ENCODE results near the gene SLIT3. TPM values are rescaled to one million over a fixed set of nuclear protein-coding genes. Genes with fewer than 3 reads are reported as not detected.
"Not testable (repeated sequence)": the region's sequence is repeated elsewhere in the genome, so short reads cannot be mapped to it uniquely, and the experiment has no call there.

The SLIT3 gene
- total RNA-seq, 6 donors from 2014 or later, result 10.8 to 57.3 (median 32.2) TPM

GRCh38 chr5:169213479-169213878 is 87.5 kb downstream of the SLIT3 start:
- Histone ChIP-seq H3K36me3 (no peaks in the 10 kb centered on the region), H3K27ac (no peak overlapping the region), H3K27me3 (no peaks in the 10 kb centered on the region), H3K9me3 (no peaks in the 10 kb centered on the region), H3K4me3 (no peak overlapping the region), H3K4me1 (no peaks in the 10 kb centered on the region)
- DNase-seq (no peak), ATAC-seq (ENCODE audit: low FRiP score in 2 of 2) (no peak)
- no peak for TF ChIP-seq EP300 (IDR thresholded peaks at IDR 0.05)
- TF ChIP-seq CTCF (IDR thresholded peaks at IDR 0.05), result no peak
- no peak for TF ChIP-seq POLR2A (IDR thresholded peaks at IDR 0.05)
- TF ChIP-seq POLR2AphosphoS5 (IDR thresholded peaks at IDR 0.05), result no peak

GRCh38 chr5:169211761-169212160 is 89.2 kb downstream of the SLIT3 start:
- not testable (repeated sequence) for H3K9me3 ChIP-seq; ATAC-seq (ENCODE audit: low FRiP score in 2 of 2); H3K27me3 ChIP-seq; H3K4me3 ChIP-seq; DNase-seq; H3K36me3 ChIP-seq; H3K27ac ChIP-seq; H3K4me1 ChIP-seq
- WGBS, 2 donors, result 97 to 99% methylated on average over 3 of the region's 3 CpGs

- H3K4me1 ChIP-seq, result no peaks in the 10 kb centered on the region
- no peaks in the 10 kb centered on the region for H3K36me3 ChIP-seq
- 67 to 72% methylated on average over 8 of the region's 8 CpGs for WGBS, 2 donors
- H3K27me3 ChIP-seq, result no peaks in the 10 kb centered on the region
- H3K4me3 ChIP-seq, result no peak overlapping the region
- no peak for DNase-seq
- TF ChIP-seq CTCF (IDR thresholded peaks at IDR 0.05) (no peak), EP300 (IDR thresholded peaks at IDR 0.05) (no peak)
- H3K9me3 ChIP-seq, result peaks cover 0 to 4% (median 0%) of the 10 kb centered on the region in 4 donors
- H3K27ac ChIP-seq, result no peak overlapping the region
- ATAC-seq (ENCODE audit: low FRiP score in 2 of 2), result no peak
These were observed 96.0 kb downstream of the SLIT3 start for GRCh38 chr5:169204788-169205400.

- no peaks in the 10 kb centered on the region for H3K36me3 ChIP-seq
- DNase-seq (no peak), ATAC-seq (ENCODE audit: low FRiP score in 2 of 2) (no peak)
- 79 to 80% methylated on average over 3 of the region's 3 CpGs for whole genome bisulfite sequencing, 2 donors
- H3K4me3 ChIP-seq, result no peak overlapping the region
- H3K9me3 ChIP-seq, result peaks cover 0 to 4% (median 0%) of the 10 kb centered on the region in 4 donors
- no peaks in the 10 kb centered on the region for H3K4me1 ChIP-seq
- TF ChIP-seq EP300 (IDR thresholded peaks at IDR 0.05), result no peak
- no peak for TF ChIP-seq POLR2AphosphoS5 (IDR thresholded peaks at IDR 0.05)
- no peak for TF ChIP-seq POLR2A (IDR thresholded peaks at IDR 0.05)
- TF ChIP-seq CTCF (IDR thresholded peaks at IDR 0.05), result no peak
- H3K27me3 ChIP-seq, result no peaks in the 10 kb centered on the region
- no peak overlapping the region for H3K27ac ChIP-seq
These were observed 98.0 kb downstream of the SLIT3 start for GRCh38 chr5:169202969-169203368.

- ATAC-seq (ENCODE audit: low FRiP score in 2 of 2), result no peak
- TF ChIP-seq POLR2AphosphoS5 (IDR thresholded peaks at IDR 0.05) (no peak), EP300 (IDR thresholded peaks at IDR 0.05) (no peak), CTCF (IDR thresholded peaks at IDR 0.05) (no peak), POLR2A (IDR thresholded peaks at IDR 0.05) (no peak)
- Histone ChIP-seq H3K4me1 (no peaks in the 10 kb centered on the region), H3K9me3 (peaks cover 0 to 4% (median 0%) of the 10 kb centered on the region in 4 donors), H3K4me3 (no peak overlapping the region), H3K36me3 (no peaks in the 10 kb centered on the region), H3K27ac (no peak overlapping the region), H3K27me3 (no peaks in the 10 kb centered on the region)
- DNase-seq, result no peak
These were observed 99.3 kb downstream of the SLIT3 start for GRCh38 chr5:169201597-169201996.
